Measurements from ENCODE around the gene DNPH1.

Gene DNPH1

DNA sequence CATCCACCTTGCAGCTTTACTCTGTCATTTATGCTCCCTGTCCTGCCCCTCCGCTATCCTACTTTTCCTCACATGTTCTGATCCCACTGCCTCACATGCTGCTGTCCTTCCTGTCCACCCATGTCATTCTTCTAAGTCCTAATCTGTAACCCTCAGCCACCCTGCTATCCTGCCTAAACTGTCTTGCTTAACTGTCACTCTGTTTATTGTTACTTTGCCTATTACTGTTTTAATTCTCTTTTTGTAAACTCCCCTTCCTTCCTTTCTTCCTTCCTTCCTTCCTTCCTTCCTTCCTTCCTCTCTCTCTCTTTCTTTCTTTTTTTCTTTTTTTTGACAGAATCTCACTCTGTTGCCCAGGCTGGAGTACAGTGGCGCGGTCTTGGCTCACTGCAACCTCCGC lies 45.8 kb downstream of the DNPH1 start:
- Histone ChIP-seq H3K4me2 (ENCODE audit: low read depth, low read length, poor library complexity, severe bottlenecking) (peak overlapping the region; percentile 96), H3K36me3 (ENCODE audit: insufficient read depth, low read length) (peaks cover 28% of the 10 kb centered on the region; the same call in 1 of the 2 replicates), H3K4me3 (ENCODE audit: low read length, poor library complexity, severe bottlenecking) (peak overlapping the region; percentile 100), H3F3A (ENCODE audit: low read depth) (peaks cover 16% of the 10 kb centered on the region), H4K20me1 (ENCODE audit: insufficient read depth, low read length, poor library complexity, severe bottlenecking) (no peaks in the 10 kb centered on the region), H3K27me3 (ENCODE audit: insufficient read depth, low read length, poor library complexity, severe bottlenecking) (no peaks in the 10 kb centered on the region), H3K79me2 (ENCODE audit: insufficient read depth, low read length) (peaks cover 32% of the 10 kb centered on the region), H3K4me1 (ENCODE audit: insufficient read depth, low read length, poor library complexity, severe bottlenecking) (peaks cover 44% of the 10 kb centered on the region), H3K9me3 (ENCODE audit: insufficient read depth, low read depth, low read length) (no peaks in the 10 kb centered on the region), H3K9ac (ENCODE audit: low read depth, low read length, poor library complexity, severe bottlenecking) (peak overlapping the region; percentile 97), H3K9me2 (replicated peaks; ENCODE audit: low read depth, low read length) (no peaks in the 10 kb centered on the region), H2AFZ (ENCODE audit: low read length) (no peak overlapping the region)
- TF ChIP-seq, protein P1, sequence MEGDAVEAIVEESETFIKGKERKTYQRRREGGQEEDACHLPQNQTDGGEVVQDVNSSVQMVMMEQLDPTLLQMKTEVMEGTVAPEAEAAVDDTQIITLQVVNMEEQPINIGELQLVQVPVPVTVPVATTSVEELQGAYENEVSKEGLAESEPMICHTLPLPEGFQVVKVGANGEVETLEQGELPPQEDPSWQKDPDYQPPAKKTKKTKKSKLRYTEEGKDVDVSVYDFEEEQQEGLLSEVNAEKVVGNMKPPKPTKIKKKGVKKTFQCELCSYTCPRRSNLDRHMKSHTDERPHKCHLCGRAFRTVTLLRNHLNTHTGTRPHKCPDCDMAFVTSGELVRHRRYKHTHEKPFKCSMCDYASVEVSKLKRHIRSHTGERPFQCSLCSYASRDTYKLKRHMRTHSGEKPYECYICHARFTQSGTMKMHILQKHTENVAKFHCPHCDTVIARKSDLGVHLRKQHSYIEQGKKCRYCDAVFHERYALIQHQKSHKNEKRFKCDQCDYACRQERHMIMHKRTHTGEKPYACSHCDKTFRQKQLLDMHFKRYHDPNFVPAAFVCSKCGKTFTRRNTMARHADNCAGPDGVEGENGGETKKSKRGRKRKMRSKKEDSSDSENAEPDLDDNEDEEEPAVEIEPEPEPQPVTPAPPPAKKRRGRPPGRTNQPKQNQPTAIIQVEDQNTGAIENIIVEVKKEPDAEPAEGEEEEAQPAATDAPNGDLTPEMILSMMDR (conservative IDR thresholded peaks at IDR 0.05; ENCODE audit: low read length) = no peak
- no peak for TF ChIP-seq EZH2phosphoT487 (IDR thresholded peaks at IDR 0.05; ENCODE audit: borderline replicate concordance)

DNA sequence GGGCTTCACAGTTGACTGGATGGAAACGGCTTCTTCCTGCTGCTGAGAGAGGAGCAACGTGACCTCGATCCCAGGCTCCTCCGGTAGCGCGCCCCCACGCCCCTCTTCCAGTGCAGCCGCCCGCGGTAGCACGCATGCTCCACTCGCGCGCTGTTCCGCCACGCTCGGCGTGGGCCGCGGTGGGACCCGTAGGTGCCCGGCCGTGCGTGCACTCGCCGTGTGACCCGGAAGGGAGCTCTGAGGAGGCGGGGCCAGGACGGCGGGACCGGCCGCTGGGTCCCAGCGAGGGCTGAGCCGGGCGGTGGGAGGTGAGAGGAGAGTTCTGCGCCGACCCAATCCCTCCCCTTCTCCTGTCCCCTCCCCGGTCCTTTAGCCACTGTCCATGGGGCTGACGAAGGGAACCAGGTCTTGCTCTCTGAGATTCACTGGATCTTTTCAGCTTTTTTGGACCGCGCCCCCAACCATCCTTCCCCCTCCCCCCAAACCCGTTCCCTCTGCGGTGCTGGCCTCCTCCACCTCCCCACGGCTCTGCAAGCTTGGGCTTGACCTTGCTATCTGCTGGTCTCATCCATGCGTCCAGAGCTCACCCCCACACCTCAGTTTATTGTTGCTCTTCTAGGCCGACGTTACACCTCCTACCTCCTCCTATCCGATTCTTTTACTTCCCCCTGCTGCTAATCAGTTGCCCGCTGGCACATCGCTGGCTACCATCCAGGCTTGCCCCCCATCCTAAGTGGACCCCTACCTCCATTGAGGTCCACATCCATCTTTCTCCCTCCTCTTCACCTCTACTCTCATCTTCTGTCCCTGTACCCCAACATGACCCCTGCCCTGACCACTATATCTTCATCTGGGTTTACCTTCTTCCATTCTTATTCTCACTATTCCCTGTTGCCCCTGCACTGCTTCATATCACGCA lies 47.1 kb downstream of the DNPH1 start, which contains the start of gene CUL9:
TSS of gene CUL9 (plus strand) at position 255 of the 919 bp plus-strand sequence. CDS start 2,115 bp downstream, outside the sequence.
- H3K9me3 ChIP-seq (ENCODE audit: insufficient read depth, low read depth, low read length) = no peaks in the 10 kb centered on the region
- TF ChIP-seq, protein P1 (conservative IDR thresholded peaks at IDR 0.05; ENCODE audit: low read length) = no peak
- TF ChIP-seq EZH2phosphoT487 (IDR thresholded peaks at IDR 0.05; ENCODE audit: borderline replicate concordance) = no peak
- peak within 1 kb of the TSS; percentile 100 for H3K4me3 ChIP-seq (ENCODE audit: low read length, poor library complexity, severe bottlenecking)
- peaks cover 36% of the 10 kb centered on the region for H3K79me2 ChIP-seq (ENCODE audit: insufficient read depth, low read length)
- H3K27me3 ChIP-seq (ENCODE audit: insufficient read depth, low read length, poor library complexity, severe bottlenecking) = no peaks in the 10 kb centered on the region
- peaks cover 16% of the 10 kb centered on the region for H3F3A ChIP-seq (ENCODE audit: low read depth)
- peaks cover 44% of the 10 kb centered on the region for H3K4me1 ChIP-seq (ENCODE audit: insufficient read depth, low read length, poor library complexity, severe bottlenecking)
- peak within 1 kb of the TSS; percentile 86 for H2AFZ ChIP-seq (ENCODE audit: low read length)
- H3K4me2 ChIP-seq (ENCODE audit: low read depth, low read length, poor library complexity, severe bottlenecking) = peak within 1 kb of the TSS; percentile 96
- peak within 1 kb of the TSS; percentile 97 for H3K9ac ChIP-seq (ENCODE audit: low read depth, low read length, poor library complexity, severe bottlenecking)
- H3K36me3 ChIP-seq (ENCODE audit: insufficient read depth, low read length) = peaks cover 32% of the 10 kb centered on the region; the same call in 1 of the 2 replicates
- H4K20me1 ChIP-seq (ENCODE audit: insufficient read depth, low read length, poor library complexity, severe bottlenecking) = no peaks in the 10 kb centered on the region
- no peaks in the 10 kb centered on the region for H3K9me2 ChIP-seq (replicated peaks; ENCODE audit: low read depth, low read length)

DNA sequence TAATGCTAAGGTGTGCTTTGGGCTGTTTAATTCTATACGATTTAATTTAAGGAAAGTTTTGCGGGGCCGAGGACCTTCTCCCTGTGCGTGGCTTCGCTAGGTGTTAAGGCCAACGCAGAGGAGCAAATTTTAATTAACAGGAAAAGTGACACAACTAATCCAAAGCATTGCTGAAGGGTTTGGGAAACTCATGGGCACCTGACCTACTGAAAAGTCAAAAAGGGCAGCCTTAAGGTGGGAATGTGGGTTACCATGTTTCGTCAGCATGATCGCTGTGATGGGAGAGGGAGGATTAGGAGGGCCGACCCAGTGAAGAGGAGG lies 47.7 kb downstream of the DNPH1 start:
- Histone ChIP-seq H3K4me3 (ENCODE audit: low read length, poor library complexity, severe bottlenecking) (peak overlapping the region; percentile 100), H3K9me2 (replicated peaks; ENCODE audit: low read depth, low read length) (no peaks in the 10 kb centered on the region), H3K9me3 (ENCODE audit: insufficient read depth, low read depth, low read length) (no peaks in the 10 kb centered on the region), H2AFZ (ENCODE audit: low read length) (peak overlapping the region; percentile 86; the same call in 1 of the 2 replicates), H3K4me1 (ENCODE audit: insufficient read depth, low read length, poor library complexity, severe bottlenecking) (peaks cover 44% of the 10 kb centered on the region), H3F3A (ENCODE audit: low read depth) (peaks cover 16% of the 10 kb centered on the region), H3K36me3 (ENCODE audit: insufficient read depth, low read length) (peaks cover 30% of the 10 kb centered on the region; the same call in 1 of the 2 replicates), H3K9ac (ENCODE audit: low read depth, low read length, poor library complexity, severe bottlenecking) (peak overlapping the region; percentile 97), H3K27me3 (ENCODE audit: insufficient read depth, low read length, poor library complexity, severe bottlenecking) (no peaks in the 10 kb centered on the region), H4K20me1 (ENCODE audit: insufficient read depth, low read length, poor library complexity, severe bottlenecking) (peaks cover 4% of the 10 kb centered on the region), H3K79me2 (ENCODE audit: insufficient read depth, low read length) (peaks cover 41% of the 10 kb centered on the region), H3K4me2 (ENCODE audit: low read depth, low read length, poor library complexity, severe bottlenecking) (peak overlapping the region; percentile 96)
- TF ChIP-seq, protein P1 (conservative IDR thresholded peaks at IDR 0.05; ENCODE audit: low read length) = no peak
- no peak for TF ChIP-seq EZH2phosphoT487 (IDR thresholded peaks at IDR 0.05; ENCODE audit: borderline replicate concordance)
